B cell (primary cell): ENCODE data around the gene LTB4R. TPM values are rescaled to one million over a fixed set of nuclear protein-coding genes. Genes with fewer than 3 reads are reported as not detected.

ENCODE experiments used
- ATAC-seq: fragments of 200-7000 bp; cut with Tn5 transposase; one replicate; pipeline ENCODE4 v1.10.0; 2021; ENCODE audit warnings: low read depth, mild to moderate bottlenecking, moderate number of reproducible peaks, moderate library complexity
- CTCF ChIA-PET: fragments of 350-600 bp; sonication (Branson Sonifier 250); formaldehyde crosslinking; loops from one replicate; lab custom pipeline; 2021; ENCODE audit warnings: antibody characterized with exemption, inconsistent platforms; lab: Charles Lee
- POLR2A ChIA-PET: fragments of 350-600 bp; sonication (Branson Sonifier 250); formaldehyde crosslinking; loops from one replicate; lab custom pipeline; 2021; ENCODE audit warnings: antibody characterized with exemption; lab: Charles Lee
- DNase-seq: peaks from one replicate; pipeline ENCODE4 v3.0.0; 2013
- H2AFZ ChIP-seq: 2 replicates; pipeline ENCODE4 v1.6.1; 2012; ENCODE audit warnings: mild to moderate bottlenecking, low read depth, low read length; ENCODE audit not compliant: insufficient read depth, poor library complexity, severe bottlenecking
- H3K27ac ChIP-seq, 2 donors: 1 replicate in 1 of 2; 2 replicates in 1 of 2; pipeline ENCODE4 v1.5.1; 2012 to 2013; ENCODE audit warnings: low read length in 2 of 2, mild to moderate bottlenecking in 2 of 2, moderate library complexity in 1 of 2
- H3K27me3 ChIP-seq, 4 experiments: fragments of 200-600 bp in 1 of 4; sonication (generic) in 1 of 4; replicated peaks in 1 of 4; 1 replicate in 2 of 4; 2 replicates in 2 of 4; pipeline versions ENCODE4 v1.6.1 to v1.7.0; 2013 to 2016; ENCODE audit warnings: low read length in 3 of 4, mild to moderate bottlenecking in 2 of 4, mixed read lengths in 1 of 4, moderate library complexity in 1 of 4; ENCODE audit not compliant: insufficient read depth in 4 of 4, control insufficient read depth in 3 of 4; ENCODE audit errors: control extremely low read depth in 1 of 4
- H3K36me3 ChIP-seq, 2 experiments: replicated peaks in 1 of 2; 1 replicate in 1 of 2; 2 replicates in 1 of 2; pipeline versions ENCODE4 v1.6.1 to v1.7.1; 2013; ENCODE audit warnings: low read length in 1 of 2; ENCODE audit not compliant: insufficient read depth in 2 of 2, control insufficient read depth in 1 of 2; ENCODE audit errors: control extremely low read depth in 1 of 2, extremely low read depth in 1 of 2
- H3K4me1 ChIP-seq, 2 donors: fragments of 200-600 bp in 1 of 2; sonication (generic) in 1 of 2; 1 replicate in 1 of 2; 2 replicates in 1 of 2; pipeline versions ENCODE4 v1.5.1 to v1.6.1; 2013 to 2017; ENCODE audit warnings: low read length in 2 of 2; ENCODE audit not compliant: control insufficient read depth in 2 of 2, insufficient read depth in 2 of 2
- H3K4me2 ChIP-seq: replicated peaks from 2 replicates; pipeline ENCODE3; 2012; ENCODE audit warnings: mild to moderate bottlenecking, low read depth, low read length; ENCODE audit not compliant: poor library complexity, severe bottlenecking
- H3K4me3 ChIP-seq, 5 experiments: fragments of 200-600 bp in 1 of 5; sonication (generic) in 1 of 5; 1 replicate in 3 of 5; 2 replicates in 2 of 5; pipeline versions ENCODE4 v1.5.1 to v1.7.0; 2011 to 2016; ENCODE audit warnings: low read length in 4 of 5, mild to moderate bottlenecking in 4 of 5, low read depth in 2 of 5, control low read depth in 1 of 5, moderate library complexity in 1 of 5; ENCODE audit not compliant: insufficient read depth in 1 of 5; ENCODE audit errors: control extremely low read depth in 1 of 5, extremely low read depth in 1 of 5
- H3K79me2 ChIP-seq: fragments of 200-600 bp; sonication (generic); one replicate; pipeline ENCODE4 v1.6.0; 2016; ENCODE audit warnings: low read length; ENCODE audit not compliant: control insufficient read depth, insufficient read depth
- H3K9ac ChIP-seq: fragments of 200-600 bp; sonication (generic); 2 replicates; pipeline ENCODE4 v1.6.1; 2017; ENCODE audit warnings: mild to moderate bottlenecking, low read length, moderate library complexity
- H3K9me3 ChIP-seq, 3 donors: one replicate each; pipeline versions ENCODE4 v1.6.1 to v1.7.1; 2013; ENCODE audit warnings: low read length in 2 of 3; ENCODE audit not compliant: control insufficient read depth in 2 of 3, insufficient read depth in 1 of 3; ENCODE audit errors: control extremely low read depth in 1 of 3
- H4K20me1 ChIP-seq: 2 replicates; pipeline ENCODE4 v1.6.0; 2012; ENCODE audit warnings: mild to moderate bottlenecking, low read length; ENCODE audit not compliant: insufficient read depth, control insufficient read depth, poor library complexity, severe bottlenecking
- H3K27ac Mint-ChIP-seq: one replicate; pipeline ENCODE4 v1.8.0; 2021; ENCODE audit warnings: mixed read lengths
- H3K27me3 Mint-ChIP-seq: one replicate; pipeline ENCODE4 v1.8.0; 2021; ENCODE audit warnings: mixed read lengths
- H3K4me1 Mint-ChIP-seq: one replicate; pipeline ENCODE4 v1.8.0; 2021; ENCODE audit warnings: mixed read lengths
- H3K4me3 Mint-ChIP-seq: one replicate; pipeline ENCODE4 v1.8.0; 2021; ENCODE audit warnings: mixed read lengths
- H3K9me3 Mint-ChIP-seq: one replicate; pipeline ENCODE4 v1.8.0; 2022; ENCODE audit warnings: mixed read lengths; ENCODE audit not compliant: insufficient read depth
- CTCF ChIP-seq: fragments of 200-600 bp; IDR thresholded peaks from one replicate; pipeline ENCODE4 v1.8.0; 2022; ENCODE audit warnings: antibody characterized with exemption, mild to moderate bottlenecking
- EZH2 ChIP-seq: IDR thresholded peaks from 2 replicates; pipeline ENCODE4 v1.6.1; 2012; ENCODE audit warnings: borderline replicate concordance, low read depth, mild to moderate bottlenecking, moderate library complexity, low read length; ENCODE audit not compliant: insufficient read depth, poor library complexity, severe bottlenecking
- WGBS: methylation state at CpG from one replicate; pipeline ENCODE4 v1.1.5; 2013; ENCODE audit warnings: missing lambda C conversion rate; ENCODE audit not compliant: insufficient coverage; 5-methylcytosine and 5-hydroxymethylcytosine counted together
- intact Hi-C: fragments of 100-400 bp; cut with micrococcal nuclease; formaldehyde crosslinking; loops from one replicate; pipeline ENCODE4 v1.10.0; 2022
- polyA plus RNA-seq: library from polyadenylated mRNA; depleted of rRNA; stranded (reverse); fragments of >200 nt; gene quantifications from 2 replicates; pipeline ENCODE4 v1.2.3, GENCODE V29; 2012
- total RNA-seq, 2 donors: library from RNA; stranded (reverse); fragments of 120-200 nt in 1 of 2; gene quantifications; 1 replicate in 1 of 2; 2 replicates in 1 of 2; pipeline versions ENCODE4 v1.2.3 to v1.2.4, GENCODE V29; 2013 to 2022

Gene LTB4R
- total and polyA plus RNA-seq, 2 donors (not counting 1 experiment from before 2014, with no cell fraction given), result 8.8 to 19.1 TPM

GRCh38 chr14:24317141-24317928 is 6.0 kb downstream of the LTB4R start:
- Histone ChIP-seq H3K9me3 (no peaks in the 10 kb centered on the region), H3K27me3 (peaks cover 0 to 6% (median 0%) of the 10 kb centered on the region in 4 experiments), H3K36me3 (no peaks in the 10 kb centered on the region), H3K79me2 (no peaks in the 10 kb centered on the region), H3K4me2 (no peak overlapping the region), H3K9ac (no peak overlapping the region), H2AFZ (no peak overlapping the region), H3K4me1 (peaks cover 20 to 26% of the 10 kb centered on the region in 2 donors), H4K20me1 (no peaks in the 10 kb centered on the region), H3K4me3 (no peak overlapping the region), H3K27ac (no peak overlapping the region)
- H3K9me3 Mint-ChIP-seq, result no peaks in the 10 kb centered on the region
- intact Hi-C loops, result no loop called here
- H3K27ac Mint-ChIP-seq, result no peak overlapping the region
- DNase-seq, result no peak
- ChIA-PET CTCF (interaction anchor here (1.1 to 2.1 kb wide), 4 partner anchors 10 to 19 kb away, joined by 3 to 14 read pairs (median 8); partner anchors contain the start of gene CIDEB), POLR2A (no interaction called here)
- peaks cover 27% of the 10 kb centered on the region for H3K4me1 Mint-ChIP-seq
- peaks cover 11% of the 10 kb centered on the region for H3K27me3 Mint-ChIP-seq
- ATAC-seq, result no peak
- H3K4me3 Mint-ChIP-seq, result no peak overlapping the region
- WGBS, result 96% methylated on average over 2 of the region's 3 CpGs
- TF ChIP-seq CTCF, result no peak
- no peak for TF ChIP-seq EZH2
